Measurements from ENCODE around the gene ADGRL1.
"Not testable (repeated sequence)": the region's sequence is repeated elsewhere in the genome, so short reads cannot be mapped to it uniquely, and the experiment has no call there.

ADGRL1 gene

GRCh38 chr19:14182476-14182875, 23.5 kb downstream of the ADGRL1 start:
- Histone ChIP-seq H3K9ac (ENCODE audit: low read depth, low read length) (no peak overlapping the region), H3K9me3 (ENCODE audit: control insufficient read depth, insufficient read depth, low read length) (no peaks in the 10 kb centered on the region), H3K4me3 (ENCODE audit: low read depth, low read length) (no peak overlapping the region), H3K27me3 (ENCODE audit: control insufficient read depth, insufficient read depth, low read length) (no peaks in the 10 kb centered on the region), H3K36me3 (ENCODE audit: control insufficient read depth, insufficient read depth, low read length) (peaks cover 13% of the 10 kb centered on the region), H3K4me1 (ENCODE audit: control insufficient read depth, insufficient read depth, low read length) (no peaks in the 10 kb centered on the region)

- Histone ChIP-seq H3K4me1 (ENCODE audit: control insufficient read depth, insufficient read depth, low read length) (no peaks in the 10 kb centered on the region), H3K36me3 (ENCODE audit: control insufficient read depth, insufficient read depth, low read length) (peaks cover 17% of the 10 kb centered on the region), H3K4me3 (ENCODE audit: low read depth, low read length) (no peak overlapping the region), H3K27me3 (ENCODE audit: control insufficient read depth, insufficient read depth, low read length) (no peaks in the 10 kb centered on the region), H3K9me3 (ENCODE audit: control insufficient read depth, insufficient read depth, low read length) (no peaks in the 10 kb centered on the region), H3K9ac (ENCODE audit: low read depth, low read length) (no peak overlapping the region)
Measured at GRCh38 chr19:14181906-14182305, 24.1 kb downstream of the ADGRL1 start.

DNA sequence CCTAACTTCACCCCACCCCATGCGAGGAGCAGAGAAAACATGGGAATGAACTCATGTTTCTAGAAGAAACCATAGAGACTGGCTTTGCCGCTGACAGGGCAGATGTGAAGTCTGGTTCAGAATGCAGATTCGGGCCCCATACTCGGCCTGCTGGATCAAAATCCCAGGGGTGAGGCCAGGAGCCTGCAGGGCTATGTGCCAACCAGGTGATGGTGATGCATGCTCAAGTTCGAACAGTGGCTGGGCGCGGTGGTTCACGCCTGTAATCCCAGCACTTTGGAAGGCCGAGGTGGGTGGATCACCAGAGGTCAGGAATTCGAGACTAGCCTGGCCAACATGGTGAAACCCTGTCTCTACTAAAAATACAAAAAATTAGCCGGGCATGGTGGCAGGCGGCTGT, 24.8 kb downstream of the ADGRL1 start:
- H3K9ac ChIP-seq (ENCODE audit: low read depth, low read length); H3K9me3 ChIP-seq (ENCODE audit: control insufficient read depth, insufficient read depth, low read length); H3K27me3 ChIP-seq (ENCODE audit: control insufficient read depth, insufficient read depth, low read length); H3K4me1 ChIP-seq (ENCODE audit: control insufficient read depth, insufficient read depth, low read length); H3K4me3 ChIP-seq (ENCODE audit: low read depth, low read length): not testable (repeated sequence)
- H3K36me3 ChIP-seq (ENCODE audit: control insufficient read depth, insufficient read depth, low read length), result peaks cover 24% of the 10 kb centered on the region

GRCh38 chr19:14177496-14178074, 28.4 kb downstream of the ADGRL1 start:
- peaks cover 47% of the 10 kb centered on the region for H3K36me3 ChIP-seq (ENCODE audit: control insufficient read depth, insufficient read depth, low read length)
- H3K9ac ChIP-seq (ENCODE audit: low read depth, low read length), result no peak overlapping the region
- no peaks in the 10 kb centered on the region for H3K27me3 ChIP-seq (ENCODE audit: control insufficient read depth, insufficient read depth, low read length)

GRCh38 chr19:14175351-14175792, 30.6 kb downstream of the ADGRL1 start:
- no peaks in the 10 kb centered on the region for H3K27me3 ChIP-seq (ENCODE audit: control insufficient read depth, insufficient read depth, low read length)
- H3K9ac ChIP-seq (ENCODE audit: low read depth, low read length), result no peak overlapping the region
- no peak overlapping the region for H3K4me3 ChIP-seq (ENCODE audit: low read depth, low read length)
- H3K4me1 ChIP-seq (ENCODE audit: control insufficient read depth, insufficient read depth, low read length), result no peaks in the 10 kb centered on the region
- no peaks in the 10 kb centered on the region for H3K9me3 ChIP-seq (ENCODE audit: control insufficient read depth, insufficient read depth, low read length)
- H3K36me3 ChIP-seq (ENCODE audit: control insufficient read depth, insufficient read depth, low read length), result peaks cover 68% of the 10 kb centered on the region

More at GRCh38 chr19:14177496-14178074, 28.4 kb downstream of the ADGRL1 start:
- Histone ChIP-seq H3K4me3 (ENCODE audit: low read depth, low read length) (no peak overlapping the region), H3K4me1 (ENCODE audit: control insufficient read depth, insufficient read depth, low read length) (no peaks in the 10 kb centered on the region), H3K9me3 (ENCODE audit: control insufficient read depth, insufficient read depth, low read length) (no peaks in the 10 kb centered on the region)

GRCh38 chr19:14174883-14175282, 31.1 kb downstream of the ADGRL1 start:
- Histone ChIP-seq H3K4me3 (ENCODE audit: low read depth, low read length) (no peak overlapping the region), H3K27me3 (ENCODE audit: control insufficient read depth, insufficient read depth, low read length) (no peaks in the 10 kb centered on the region), H3K4me1 (ENCODE audit: control insufficient read depth, insufficient read depth, low read length) (no peaks in the 10 kb centered on the region), H3K36me3 (ENCODE audit: control insufficient read depth, insufficient read depth, low read length) (peaks cover 71% of the 10 kb centered on the region), H3K9me3 (ENCODE audit: control insufficient read depth, insufficient read depth, low read length) (no peaks in the 10 kb centered on the region), H3K9ac (ENCODE audit: low read depth, low read length) (no peak overlapping the region)

- no peaks in the 10 kb centered on the region for H3K9me3 ChIP-seq (ENCODE audit: control insufficient read depth, insufficient read depth, low read length)
- H3K9ac ChIP-seq (ENCODE audit: low read depth, low read length), result no peak overlapping the region
- H3K4me3 ChIP-seq (ENCODE audit: low read depth, low read length), result no peak overlapping the region
- peaks cover 57% of the 10 kb centered on the region for H3K36me3 ChIP-seq (ENCODE audit: control insufficient read depth, insufficient read depth, low read length)
- H3K27me3 ChIP-seq (ENCODE audit: control insufficient read depth, insufficient read depth, low read length), result no peaks in the 10 kb centered on the region
- no peaks in the 10 kb centered on the region for H3K4me1 ChIP-seq (ENCODE audit: control insufficient read depth, insufficient read depth, low read length)
Measured at GRCh38 chr19:14168993-14169392, 37.0 kb downstream of the ADGRL1 start.

DNA sequence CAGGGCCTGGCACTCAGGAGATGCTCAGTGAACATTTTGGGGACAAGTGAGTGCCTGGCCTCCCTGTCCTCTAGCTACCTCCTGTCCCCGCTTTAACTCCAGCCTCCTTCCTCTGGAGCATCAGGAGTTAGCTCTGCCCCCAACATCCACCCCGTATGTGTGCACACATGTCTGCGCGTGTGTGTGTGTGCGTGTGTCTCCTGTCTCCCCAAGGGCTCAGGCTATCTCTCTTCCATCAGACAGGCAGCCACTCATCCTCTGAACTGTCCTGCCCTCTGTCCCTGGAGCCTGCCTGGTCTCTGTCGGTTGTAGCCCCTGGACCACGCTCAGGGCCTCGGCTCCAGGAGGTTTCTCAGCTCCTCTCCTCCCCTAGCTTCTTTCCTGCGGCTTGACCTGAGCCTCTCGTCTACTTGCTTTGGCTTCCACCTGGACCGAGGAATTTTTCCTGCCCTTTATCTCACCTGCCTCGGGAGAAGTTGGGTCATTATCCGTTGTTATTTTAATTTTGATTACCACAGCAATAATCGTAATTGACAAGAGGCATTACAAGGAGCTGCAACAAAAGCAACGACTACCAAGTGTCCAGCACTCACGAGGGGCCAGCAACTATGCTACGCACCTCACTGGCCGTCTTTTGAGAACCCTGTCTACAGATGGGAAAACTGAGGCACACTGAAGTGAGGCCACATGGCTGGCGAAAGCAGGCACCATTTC, 37.6 kb downstream of the ADGRL1 start:
- Histone ChIP-seq H3K4me1 (ENCODE audit: control insufficient read depth, insufficient read depth, low read length) (no peaks in the 10 kb centered on the region), H3K9me3 (ENCODE audit: control insufficient read depth, insufficient read depth, low read length) (no peaks in the 10 kb centered on the region), H3K27me3 (ENCODE audit: control insufficient read depth, insufficient read depth, low read length) (no peaks in the 10 kb centered on the region), H3K36me3 (ENCODE audit: control insufficient read depth, insufficient read depth, low read length) (peaks cover 55% of the 10 kb centered on the region), H3K9ac (ENCODE audit: low read depth, low read length) (no peak overlapping the region), H3K4me3 (ENCODE audit: low read depth, low read length) (no peak overlapping the region)

GRCh38 chr19:14167576-14168138, 38.3 kb downstream of the ADGRL1 start:
- Histone ChIP-seq H3K9ac (ENCODE audit: low read depth, low read length) (no peak overlapping the region), H3K36me3 (ENCODE audit: control insufficient read depth, insufficient read depth, low read length) (peaks cover 59% of the 10 kb centered on the region), H3K4me3 (ENCODE audit: low read depth, low read length) (no peak overlapping the region), H3K9me3 (ENCODE audit: control insufficient read depth, insufficient read depth, low read length) (no peaks in the 10 kb centered on the region), H3K4me1 (ENCODE audit: control insufficient read depth, insufficient read depth, low read length) (no peaks in the 10 kb centered on the region), H3K27me3 (ENCODE audit: control insufficient read depth, insufficient read depth, low read length) (no peaks in the 10 kb centered on the region)

GRCh38 chr19:14166999-14167575, 38.9 kb downstream of the ADGRL1 start:
- no peak overlapping the region for H3K9ac ChIP-seq (ENCODE audit: low read depth, low read length)
- H3K4me3 ChIP-seq (ENCODE audit: low read depth, low read length), result no peak overlapping the region
- H3K27me3 ChIP-seq (ENCODE audit: control insufficient read depth, insufficient read depth, low read length), result no peaks in the 10 kb centered on the region
- no peaks in the 10 kb centered on the region for H3K9me3 ChIP-seq (ENCODE audit: control insufficient read depth, insufficient read depth, low read length)
- peaks cover 59% of the 10 kb centered on the region for H3K36me3 ChIP-seq (ENCODE audit: control insufficient read depth, insufficient read depth, low read length)
- H3K4me1 ChIP-seq (ENCODE audit: control insufficient read depth, insufficient read depth, low read length), result no peaks in the 10 kb centered on the region

GRCh38 chr19:14165990-14166830, 39.8 kb downstream of the ADGRL1 start:
- Histone ChIP-seq H3K9me3 (ENCODE audit: control insufficient read depth, insufficient read depth, low read length) (no peaks in the 10 kb centered on the region), H3K4me1 (ENCODE audit: control insufficient read depth, insufficient read depth, low read length) (no peaks in the 10 kb centered on the region), H3K4me3 (ENCODE audit: low read depth, low read length) (no peak overlapping the region), H3K9ac (ENCODE audit: low read depth, low read length) (no peak overlapping the region), H3K27me3 (ENCODE audit: control insufficient read depth, insufficient read depth, low read length) (no peaks in the 10 kb centered on the region), H3K36me3 (ENCODE audit: control insufficient read depth, insufficient read depth, low read length) (peaks cover 60% of the 10 kb centered on the region)

Data from iPS-15b (cell line).